Esophagus squamous epithelium (tissue), 4 donors: Measurements from ENCODE around the gene ARHGEF3.

Experiments used
- POLR2A ChIP-seq, 4 donors: fragments of 450-650 bp; IDR thresholded peaks; one replicate each; pipeline ENCODE4 v1.6.1; 2017; ENCODE audit warnings: antibody characterized with exemption in 4 of 4, mild to moderate bottlenecking in 4 of 4, moderate library complexity in 3 of 4
- TF ChIP-seq, protein P1 (sequence below), 6 experiments: fragments of 450-650 bp in 4 of 6; fragments of 200-600 bp in 2 of 6; sonication (generic) in 2 of 6; IDR thresholded peaks; one replicate each; pipeline ENCODE4 v1.5.1; 2016 to 2019; ENCODE audit warnings: antibody characterized with exemption in 6 of 6, mild to moderate bottlenecking in 4 of 6, moderate library complexity in 4 of 6

DNA sequence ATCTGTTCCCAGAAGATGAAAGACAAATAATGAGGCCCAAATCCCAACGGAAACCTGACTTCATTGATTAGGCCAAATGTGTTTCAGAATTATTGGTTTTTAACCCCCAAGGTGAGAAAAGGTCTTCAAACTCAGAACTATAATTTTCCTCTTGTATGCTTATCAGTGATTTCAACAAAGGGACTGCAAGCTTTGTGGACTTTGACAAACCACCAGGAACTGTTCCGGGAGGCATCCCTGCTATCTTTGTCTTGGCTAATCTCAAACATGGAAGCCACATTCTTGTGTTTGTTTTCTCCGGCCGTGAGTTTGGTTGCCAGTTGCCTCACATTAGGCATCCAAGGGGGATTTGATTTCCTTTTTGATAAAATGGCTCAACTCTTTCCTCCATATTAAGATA is 19.5 kb downstream of the ARHGEF3 start:
- TF ChIP-seq, protein P1, sequence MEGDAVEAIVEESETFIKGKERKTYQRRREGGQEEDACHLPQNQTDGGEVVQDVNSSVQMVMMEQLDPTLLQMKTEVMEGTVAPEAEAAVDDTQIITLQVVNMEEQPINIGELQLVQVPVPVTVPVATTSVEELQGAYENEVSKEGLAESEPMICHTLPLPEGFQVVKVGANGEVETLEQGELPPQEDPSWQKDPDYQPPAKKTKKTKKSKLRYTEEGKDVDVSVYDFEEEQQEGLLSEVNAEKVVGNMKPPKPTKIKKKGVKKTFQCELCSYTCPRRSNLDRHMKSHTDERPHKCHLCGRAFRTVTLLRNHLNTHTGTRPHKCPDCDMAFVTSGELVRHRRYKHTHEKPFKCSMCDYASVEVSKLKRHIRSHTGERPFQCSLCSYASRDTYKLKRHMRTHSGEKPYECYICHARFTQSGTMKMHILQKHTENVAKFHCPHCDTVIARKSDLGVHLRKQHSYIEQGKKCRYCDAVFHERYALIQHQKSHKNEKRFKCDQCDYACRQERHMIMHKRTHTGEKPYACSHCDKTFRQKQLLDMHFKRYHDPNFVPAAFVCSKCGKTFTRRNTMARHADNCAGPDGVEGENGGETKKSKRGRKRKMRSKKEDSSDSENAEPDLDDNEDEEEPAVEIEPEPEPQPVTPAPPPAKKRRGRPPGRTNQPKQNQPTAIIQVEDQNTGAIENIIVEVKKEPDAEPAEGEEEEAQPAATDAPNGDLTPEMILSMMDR (IDR thresholded peaks at IDR 0.05) = no peak
- TF ChIP-seq POLR2A (IDR thresholded peaks at IDR 0.05) = no peak
